Measurements from ENCODE around the gene TBX5. TPM values are rescaled to one million over a fixed set of nuclear protein-coding genes. Genes with fewer than 3 reads are reported as not detected.
A peak's percentile ranks its signal among the peaks of the same experiment; 100 is the strongest.

The TBX5 gene
- total and polyA plus RNA-seq, 2 experiments from 2014 or later = 0.21 TPM; not detected in 1

DNA sequence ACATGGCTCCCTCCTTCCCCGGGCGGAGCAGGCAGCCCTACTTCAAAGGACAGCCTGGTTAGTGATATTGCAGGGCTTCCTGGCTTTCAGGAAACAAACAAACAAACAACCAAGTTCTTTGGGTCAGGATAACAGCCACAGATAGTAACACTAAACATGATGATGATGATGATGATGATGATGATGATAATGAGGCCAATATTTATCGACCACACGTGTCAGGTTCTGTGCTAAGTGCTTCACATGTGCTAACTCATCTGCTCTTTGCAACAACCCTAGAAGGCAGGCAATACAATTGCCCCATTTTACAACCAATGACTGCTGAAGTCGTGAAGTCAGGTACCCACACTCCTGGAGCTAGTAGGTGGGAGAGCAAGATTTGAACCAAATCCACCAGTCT is 44.1 kb upstream of the TBX5 start (continued):
- TF ChIP-seq ZNF462 (CRISPR knock-in tag; IDR thresholded peaks at IDR 0.05) = no peak

DNA sequence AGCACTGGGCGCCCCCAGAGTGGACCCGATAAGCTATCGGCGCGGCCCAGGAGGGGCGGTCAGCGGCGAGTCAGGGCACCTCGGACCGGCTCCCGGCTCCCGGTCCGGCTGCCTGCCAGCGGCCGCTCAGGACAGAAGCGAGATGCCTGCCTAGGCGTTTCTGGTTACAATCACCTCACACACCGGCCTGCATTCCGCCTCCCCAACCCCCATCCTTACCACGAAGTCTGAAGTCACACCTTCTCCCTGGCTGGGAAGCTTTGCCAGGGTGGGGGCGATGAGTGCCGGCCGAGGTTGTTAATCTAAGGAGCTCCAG is 42.6 kb upstream of the TBX5 start:
- no peaks in the 10 kb centered on the region for H3K79me2 ChIP-seq (replicated peaks; ENCODE audit: insufficient read depth)
- TF ChIP-seq ETS1 (IDR thresholded peaks at IDR 0.05) = no peak
- TF ChIP-seq CREB1 (CRISPR knock-in tag; IDR thresholded peaks at IDR 0.05; ENCODE audit: low read depth) = no peak
- no peak for TF ChIP-seq POLR2AphosphoS5 (IDR thresholded peaks at IDR 0.05; ENCODE audit: low read depth)
- no peak for TF ChIP-seq JUNB (IDR thresholded peaks at IDR 0.05; ENCODE audit: unreplicated experiment)
- TF ChIP-seq ZNF114 (CRISPR knock-in tag; IDR thresholded peaks at IDR 0.05) = no peak
- TF ChIP-seq NANOG (IDR thresholded peaks at IDR 0.05; ENCODE audit: borderline replicate concordance) = no peak
- no peak for TF ChIP-seq ZNF462 (CRISPR knock-in tag; IDR thresholded peaks at IDR 0.05)
- TF ChIP-seq EZH2 (IDR thresholded peaks at IDR 0.05; ENCODE audit: low read depth, unreplicated experiment) = peak; percentile 98
- TF ChIP-seq EZH2phosphoT487 (IDR thresholded peaks at IDR 0.05; ENCODE audit: unreplicated experiment) = peak; percentile 88
- TF ChIP-seq ZNF331 (CRISPR knock-in tag; IDR thresholded peaks at IDR 0.05; ENCODE audit: low read depth) = no peak

More for the DNA sequence above, 42.6 kb upstream of the TBX5 start:
- H3K27ac ChIP-seq (ENCODE audit: low read depth) = no peak overlapping the region
- peak overlapping the region; percentile 76 for H3K4me2 ChIP-seq
- H3K27me3 Mint-ChIP-seq (ENCODE audit: insufficient read depth, low read depth, poor library complexity) = peaks cover 94% of the 10 kb centered on the region
- ATAC-seq (peak; percentile 50), DNase-seq (ENCODE audit: low spot score) (peak; percentile 77)
- H4K20me1 ChIP-seq (replicated peaks; ENCODE audit: insufficient read depth) = peaks cover 20% of the 10 kb centered on the region
- peak overlapping the region; percentile 46 for H3K4me3 ChIP-seq
- no peak overlapping the region for H3K27ac Mint-ChIP-seq
- H3K4me3 Mint-ChIP-seq = peak overlapping the region; percentile 49; the same call in 1 of the 3 replicates
- H3K9me2 ChIP-seq (ENCODE audit: insufficient read depth) = no peaks in the 10 kb centered on the region
- peaks cover 100% of the 10 kb centered on the region for H3K27me3 ChIP-seq (ENCODE audit: insufficient read depth)
- 0 out of 3 replicates have a peak, but pooled peaks cover 3% of the 10 kb centered on the region for H3K9me3 Mint-ChIP-seq
- H3K4me1 ChIP-seq (ENCODE audit: insufficient read depth) = peaks cover 57% of the 10 kb centered on the region
- H3K36me3 Mint-ChIP-seq (ENCODE audit: low read depth) = no peaks in the 10 kb centered on the region
- peaks cover 15% of the 10 kb centered on the region for H3F3A ChIP-seq (replicated peaks; ENCODE audit: low read depth)
- H3K4me1 Mint-ChIP-seq = peaks cover 56% of the 10 kb centered on the region
- no peaks in the 10 kb centered on the region for H3K36me3 ChIP-seq (ENCODE audit: insufficient read depth)
- H2AFZ ChIP-seq = no peak overlapping the region
